ENCODE data around the gene KDM4B.

The KDM4B gene

GRCh38 chr19:5055457-5055776 is 86.5 kb downstream of the KDM4B start:
- no peak overlapping the region for H3K27ac ChIP-seq (ENCODE audit: insufficient read depth, low read length, poor library complexity, severe bottlenecking)
- H3K27me3 ChIP-seq (replicated peaks; ENCODE audit: control insufficient read depth, insufficient read depth, low read length, poor library complexity, severe bottlenecking): no peaks in the 10 kb centered on the region
- peaks cover 12% of the 10 kb centered on the region for H3K36me3 ChIP-seq (ENCODE audit: control insufficient read depth, insufficient read depth, low read length)
- no peak for DNase-seq
- H3K9me3 ChIP-seq (ENCODE audit: control insufficient read depth, low read length): no peaks in the 10 kb centered on the region
- no peak overlapping the region for H3K4me3 ChIP-seq (ENCODE audit: insufficient read depth, low read depth, low read length, poor library complexity, severe bottlenecking)
- H3K4me1 ChIP-seq (ENCODE audit: control insufficient read depth, insufficient read depth, low read length, poor library complexity, severe bottlenecking): no peaks in the 10 kb centered on the region

- H3K36me3 ChIP-seq (ENCODE audit: control insufficient read depth, insufficient read depth, low read length): peaks cover 9% of the 10 kb centered on the region
- DNase-seq: no peak
- H3K4me3 ChIP-seq (ENCODE audit: insufficient read depth, low read depth, low read length, poor library complexity, severe bottlenecking): no peak overlapping the region
- no peaks in the 10 kb centered on the region for H3K9me3 ChIP-seq (ENCODE audit: control insufficient read depth, low read length)
- H3K27me3 ChIP-seq (replicated peaks; ENCODE audit: control insufficient read depth, insufficient read depth, low read length, poor library complexity, severe bottlenecking): no peaks in the 10 kb centered on the region
- H3K27ac ChIP-seq (ENCODE audit: insufficient read depth, low read length, poor library complexity, severe bottlenecking): no peak overlapping the region
- no peaks in the 10 kb centered on the region for H3K4me1 ChIP-seq (ENCODE audit: control insufficient read depth, insufficient read depth, low read length, poor library complexity, severe bottlenecking)
These were observed 88.9 kb downstream of the KDM4B start for GRCh38 chr19:5057860-5058259.

DNA sequence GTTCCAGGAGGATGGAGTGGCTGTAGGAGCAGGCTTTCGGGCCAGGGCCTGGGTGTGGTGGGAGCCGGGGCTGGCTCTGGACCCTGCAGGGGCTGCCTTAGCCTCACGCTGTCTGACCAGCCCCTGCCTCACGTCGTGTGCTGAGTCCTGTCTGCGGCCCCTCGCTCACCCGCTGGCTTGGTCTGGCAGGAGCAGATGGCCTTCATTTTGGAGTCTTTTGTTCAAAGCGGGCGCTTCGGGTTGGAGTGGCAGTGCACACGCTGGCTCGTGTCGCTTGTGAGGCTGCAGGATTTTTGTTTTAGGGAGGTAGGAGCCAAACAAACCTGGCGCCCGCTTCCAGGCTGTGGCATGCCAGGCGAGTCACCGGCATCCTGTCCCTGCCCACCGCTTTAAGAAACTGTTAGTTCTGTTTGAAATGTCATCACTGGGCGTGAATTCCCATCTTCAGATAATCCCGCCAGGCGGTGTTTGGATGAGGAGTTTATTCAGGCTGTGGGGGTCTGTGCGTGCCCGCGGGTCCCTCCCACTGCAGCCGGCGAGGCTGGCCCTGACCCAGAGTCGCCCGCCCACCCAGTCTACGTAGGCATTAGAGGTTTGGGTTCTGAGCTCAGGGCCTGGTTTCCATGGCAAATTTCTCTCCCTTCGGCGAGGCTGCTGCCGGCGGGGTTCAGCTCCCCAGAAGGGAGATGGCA is 89.8 kb downstream of the KDM4B start:
- H3K36me3 ChIP-seq (ENCODE audit: control insufficient read depth, insufficient read depth, low read length): peaks cover 11% of the 10 kb centered on the region
- no peaks in the 10 kb centered on the region for H3K9me3 ChIP-seq (ENCODE audit: control insufficient read depth, low read length)
- no peak for DNase-seq
- H3K4me3 ChIP-seq (ENCODE audit: insufficient read depth, low read depth, low read length, poor library complexity, severe bottlenecking): no peak overlapping the region
- no peak overlapping the region for H3K27ac ChIP-seq (ENCODE audit: insufficient read depth, low read length, poor library complexity, severe bottlenecking)
- no peaks in the 10 kb centered on the region for H3K27me3 ChIP-seq (replicated peaks; ENCODE audit: control insufficient read depth, insufficient read depth, low read length, poor library complexity, severe bottlenecking)
- no peaks in the 10 kb centered on the region for H3K4me1 ChIP-seq (ENCODE audit: control insufficient read depth, insufficient read depth, low read length, poor library complexity, severe bottlenecking)

DNA sequence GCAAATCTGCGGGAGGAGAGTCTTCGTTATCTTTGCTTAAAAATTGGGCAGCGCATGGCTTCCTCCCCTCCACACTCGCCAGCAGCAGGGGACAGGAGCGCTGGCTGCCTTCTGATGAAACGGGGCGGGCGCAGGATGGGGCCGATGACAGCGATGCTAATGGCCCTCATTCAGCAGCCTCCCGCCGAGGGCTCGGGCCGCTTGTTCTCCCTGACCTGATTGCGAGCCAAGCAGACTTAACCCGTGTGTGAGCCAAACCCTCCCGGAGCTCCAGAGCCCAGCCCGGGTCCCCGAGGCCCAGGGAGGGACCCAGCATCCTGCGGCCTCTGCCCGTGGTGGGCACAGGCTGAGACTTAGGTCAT is 90.3 kb downstream of the KDM4B start:
- no peaks in the 10 kb centered on the region for H3K4me1 ChIP-seq (ENCODE audit: control insufficient read depth, insufficient read depth, low read length, poor library complexity, severe bottlenecking)
- H3K36me3 ChIP-seq (ENCODE audit: control insufficient read depth, insufficient read depth, low read length): peaks cover 16% of the 10 kb centered on the region
- H3K4me3 ChIP-seq (ENCODE audit: insufficient read depth, low read depth, low read length, poor library complexity, severe bottlenecking): no peak overlapping the region
- no peaks in the 10 kb centered on the region for H3K27me3 ChIP-seq (replicated peaks; ENCODE audit: control insufficient read depth, insufficient read depth, low read length, poor library complexity, severe bottlenecking)
- H3K27ac ChIP-seq (ENCODE audit: insufficient read depth, low read length, poor library complexity, severe bottlenecking): no peak overlapping the region
- H3K9me3 ChIP-seq (ENCODE audit: control insufficient read depth, low read length): no peaks in the 10 kb centered on the region
- no peak for DNase-seq

GRCh38 chr19:5059793-5060192 is 90.9 kb downstream of the KDM4B start:
- no peaks in the 10 kb centered on the region for H3K9me3 ChIP-seq (ENCODE audit: control insufficient read depth, low read length)
- no peaks in the 10 kb centered on the region for H3K27me3 ChIP-seq (replicated peaks; ENCODE audit: control insufficient read depth, insufficient read depth, low read length, poor library complexity, severe bottlenecking)
- H3K36me3 ChIP-seq (ENCODE audit: control insufficient read depth, insufficient read depth, low read length): peaks cover 12% of the 10 kb centered on the region
- no peak overlapping the region for H3K27ac ChIP-seq (ENCODE audit: insufficient read depth, low read length, poor library complexity, severe bottlenecking)
- no peak overlapping the region for H3K4me3 ChIP-seq (ENCODE audit: insufficient read depth, low read depth, low read length, poor library complexity, severe bottlenecking)
- H3K4me1 ChIP-seq (ENCODE audit: control insufficient read depth, insufficient read depth, low read length, poor library complexity, severe bottlenecking): no peaks in the 10 kb centered on the region
- DNase-seq: no peak

DNA sequence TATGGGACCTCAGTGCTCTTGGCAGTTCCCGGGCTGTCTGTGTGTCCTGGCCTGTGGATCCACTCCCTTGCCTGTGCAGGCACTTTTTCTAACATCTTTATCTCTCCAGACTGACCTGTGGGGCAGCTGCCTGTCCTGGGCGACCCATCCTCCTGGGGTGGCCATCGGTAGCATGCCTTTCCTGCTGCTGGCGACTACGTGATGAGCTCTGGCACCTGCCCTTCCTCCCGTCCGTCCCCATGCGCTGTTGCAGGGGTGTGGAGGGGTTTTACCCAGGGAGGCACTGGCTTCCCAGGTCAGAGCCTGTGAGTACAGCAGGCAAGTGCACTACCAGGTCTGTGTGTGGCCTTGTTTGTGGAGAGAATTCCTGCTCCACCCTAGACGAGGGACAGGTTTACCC is 93.3 kb downstream of the KDM4B start:
- H3K36me3 ChIP-seq (ENCODE audit: control insufficient read depth, insufficient read depth, low read length): peaks cover 11% of the 10 kb centered on the region
- H3K27ac ChIP-seq (ENCODE audit: insufficient read depth, low read length, poor library complexity, severe bottlenecking): no peak overlapping the region
- no peaks in the 10 kb centered on the region for H3K9me3 ChIP-seq (ENCODE audit: control insufficient read depth, low read length)
- DNase-seq: no peak
- no peaks in the 10 kb centered on the region for H3K4me1 ChIP-seq (ENCODE audit: control insufficient read depth, insufficient read depth, low read length, poor library complexity, severe bottlenecking)
- H3K4me3 ChIP-seq (ENCODE audit: insufficient read depth, low read depth, low read length, poor library complexity, severe bottlenecking): no peak overlapping the region
- no peaks in the 10 kb centered on the region for H3K27me3 ChIP-seq (replicated peaks; ENCODE audit: control insufficient read depth, insufficient read depth, low read length, poor library complexity, severe bottlenecking)

DNA sequence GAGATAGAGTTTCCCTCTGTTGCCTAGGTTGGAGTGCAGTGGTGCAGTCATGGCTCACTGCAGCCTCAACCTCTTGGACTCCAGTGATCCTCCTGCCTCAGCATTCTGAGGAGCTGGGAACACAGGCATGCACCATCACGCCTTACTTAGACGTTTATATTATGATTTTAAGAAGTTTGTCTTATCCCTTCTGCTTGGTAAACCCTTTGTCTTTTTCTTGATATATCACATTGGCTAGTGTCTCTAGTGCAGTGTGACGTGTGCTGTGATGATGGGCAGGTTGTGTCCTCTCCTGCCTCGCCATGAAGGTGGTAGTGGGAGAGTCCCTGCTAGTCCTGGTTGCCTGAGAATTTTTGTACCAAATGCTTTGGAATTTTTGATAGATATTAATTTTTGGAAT is 93.9 kb downstream of the KDM4B start:
- H3K36me3 ChIP-seq (ENCODE audit: control insufficient read depth, insufficient read depth, low read length): peaks cover 8% of the 10 kb centered on the region
- no peak overlapping the region for H3K27ac ChIP-seq (ENCODE audit: insufficient read depth, low read length, poor library complexity, severe bottlenecking)
- H3K4me1 ChIP-seq (ENCODE audit: control insufficient read depth, insufficient read depth, low read length, poor library complexity, severe bottlenecking): no peaks in the 10 kb centered on the region
- no peaks in the 10 kb centered on the region for H3K27me3 ChIP-seq (replicated peaks; ENCODE audit: control insufficient read depth, insufficient read depth, low read length, poor library complexity, severe bottlenecking)
- DNase-seq: no peak
- H3K4me3 ChIP-seq (ENCODE audit: insufficient read depth, low read depth, low read length, poor library complexity, severe bottlenecking): no peak overlapping the region
- no peaks in the 10 kb centered on the region for H3K9me3 ChIP-seq (ENCODE audit: control insufficient read depth, low read length)

DNA sequence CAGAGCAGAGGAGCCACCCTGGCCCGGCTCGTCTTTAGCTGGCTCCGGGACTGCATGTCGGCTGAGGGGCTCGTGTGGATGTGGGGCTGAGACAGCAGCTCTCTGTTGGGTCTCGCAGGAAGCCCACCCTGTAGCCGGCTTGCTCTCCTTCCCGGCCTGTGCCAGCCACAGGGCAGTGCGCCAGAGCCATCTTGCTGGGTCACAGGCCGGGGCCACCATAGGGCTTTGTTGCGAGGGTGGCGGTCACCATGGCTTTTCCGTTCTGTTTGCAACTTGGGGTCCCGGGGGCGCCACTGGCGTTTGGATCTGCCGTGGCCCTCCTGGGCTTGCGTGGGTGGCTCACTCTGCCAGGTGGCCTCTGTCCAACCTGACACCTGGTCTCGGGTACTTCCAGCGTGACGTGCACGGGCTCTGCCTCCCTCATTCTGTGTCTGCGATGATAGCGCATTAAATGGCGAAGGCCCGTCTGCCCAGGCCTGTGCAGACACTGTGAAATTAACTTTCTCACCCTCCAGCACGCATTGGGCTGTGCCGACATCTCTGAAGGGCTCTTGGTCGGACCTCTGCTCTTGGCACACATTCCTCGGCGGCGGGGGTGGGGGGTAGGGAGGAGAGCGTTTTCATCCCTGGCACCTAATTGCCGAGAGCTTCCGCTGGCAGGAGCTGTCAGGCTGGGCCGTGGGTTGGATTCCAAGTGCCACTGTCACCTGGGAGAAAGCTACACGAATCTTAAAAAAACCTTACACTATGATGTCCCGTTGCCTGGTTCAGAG is 95.1 kb downstream of the KDM4B start:
- Histone ChIP-seq H3K9me3 (ENCODE audit: control insufficient read depth, low read length) (no peaks in the 10 kb centered on the region), H3K27ac (ENCODE audit: insufficient read depth, low read length, poor library complexity, severe bottlenecking) (no peak overlapping the region), H3K4me3 (ENCODE audit: insufficient read depth, low read depth, low read length, poor library complexity, severe bottlenecking) (no peak overlapping the region), H3K27me3 (replicated peaks; ENCODE audit: control insufficient read depth, insufficient read depth, low read length, poor library complexity, severe bottlenecking) (no peaks in the 10 kb centered on the region), H3K4me1 (ENCODE audit: control insufficient read depth, insufficient read depth, low read length, poor library complexity, severe bottlenecking) (no peaks in the 10 kb centered on the region), H3K36me3 (ENCODE audit: control insufficient read depth, insufficient read depth, low read length) (peaks cover 8% of the 10 kb centered on the region)
- DNase-seq: no peak

DNA sequence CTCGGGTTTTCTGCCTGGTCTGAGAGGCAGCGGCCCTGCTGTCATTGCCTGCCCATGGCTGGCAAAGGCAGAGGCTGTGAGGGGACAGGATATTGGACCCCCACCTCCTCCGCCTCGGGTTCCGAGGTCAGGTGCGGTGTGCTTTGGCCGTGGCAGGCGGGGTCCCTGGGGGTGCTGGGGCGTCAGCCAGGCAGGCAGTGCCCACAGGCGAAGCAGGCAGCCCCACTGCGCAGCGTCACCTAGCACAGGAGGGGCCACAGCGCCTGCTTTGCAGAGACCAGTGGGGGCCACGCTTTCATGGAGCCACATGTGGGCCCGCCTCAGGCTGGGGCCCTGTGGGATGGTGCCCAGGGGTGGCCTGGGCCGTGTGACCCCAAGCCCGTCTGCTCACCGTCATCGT is 96.0 kb downstream of the KDM4B start:
- no peak for DNase-seq
- H3K4me1 ChIP-seq (ENCODE audit: control insufficient read depth, insufficient read depth, low read length, poor library complexity, severe bottlenecking): no peaks in the 10 kb centered on the region
- H3K9me3 ChIP-seq (ENCODE audit: control insufficient read depth, low read length): no peaks in the 10 kb centered on the region
- H3K27me3 ChIP-seq (replicated peaks; ENCODE audit: control insufficient read depth, insufficient read depth, low read length, poor library complexity, severe bottlenecking): no peaks in the 10 kb centered on the region
- no peak overlapping the region for H3K4me3 ChIP-seq (ENCODE audit: insufficient read depth, low read depth, low read length, poor library complexity, severe bottlenecking)
- peaks cover 8% of the 10 kb centered on the region for H3K36me3 ChIP-seq (ENCODE audit: control insufficient read depth, insufficient read depth, low read length)
- H3K27ac ChIP-seq (ENCODE audit: insufficient read depth, low read length, poor library complexity, severe bottlenecking): no peak overlapping the region

- Histone ChIP-seq H3K27ac (ENCODE audit: insufficient read depth, low read length, poor library complexity, severe bottlenecking) (no peak overlapping the region), H3K36me3 (ENCODE audit: control insufficient read depth, insufficient read depth, low read length) (peaks cover 8% of the 10 kb centered on the region), H3K4me1 (ENCODE audit: control insufficient read depth, insufficient read depth, low read length, poor library complexity, severe bottlenecking) (no peaks in the 10 kb centered on the region), H3K4me3 (ENCODE audit: insufficient read depth, low read depth, low read length, poor library complexity, severe bottlenecking) (no peak overlapping the region), H3K27me3 (replicated peaks; ENCODE audit: control insufficient read depth, insufficient read depth, low read length, poor library complexity, severe bottlenecking) (no peaks in the 10 kb centered on the region), H3K9me3 (ENCODE audit: control insufficient read depth, low read length) (no peaks in the 10 kb centered on the region)
- DNase-seq: no peak
These were observed 96.8 kb downstream of the KDM4B start for GRCh38 chr19:5065663-5066093.

Data from effector memory CD4-positive, alpha-beta T cell (primary cell).